Lower lobe of right lung (tissue), 2 donors: Measurements from ENCODE around the gene SCMH1. TPM values are rescaled to one million over a fixed set of nuclear protein-coding genes. Genes with fewer than 3 reads are reported as not detected.

Source experiments
- ATAC-seq, 2 donors: fragments of 200-7000 bp; cut with Tn5 transposase; one replicate each; pipeline ENCODE4 v1.9.1; 2020 to 2022; ENCODE audit warnings: mild to moderate bottlenecking in 2 of 2, moderate library complexity in 2 of 2
- DNase-seq: peaks from one replicate; pipeline ENCODE4 v3.0.0-alpha.2; 2020
- H3K27ac ChIP-seq: fragments of 200-600 bp; one replicate; pipeline ENCODE4 v1.8.0; 2022
- H3K27me3 ChIP-seq: fragments of 200-600 bp; one replicate; pipeline ENCODE4 v1.8.0; 2022; ENCODE audit warnings: low read depth
- H3K36me3 ChIP-seq: fragments of 200-600 bp; one replicate; pipeline ENCODE4 v1.8.0; 2022; ENCODE audit warnings: mild to moderate bottlenecking
- H3K4me1 ChIP-seq: fragments of 200-600 bp; one replicate; pipeline ENCODE4 v1.8.0; 2022
- H3K4me3 ChIP-seq: fragments of 200-600 bp; one replicate; pipeline ENCODE4 v1.8.0; 2022; ENCODE audit warnings: mild to moderate bottlenecking
- H3K9me3 ChIP-seq: fragments of 200-600 bp; one replicate; pipeline ENCODE4 v1.8.0; 2022
- CTCF ChIP-seq: fragments of 200-600 bp; IDR thresholded peaks from one replicate; pipeline ENCODE4 v1.8.0; 2022; ENCODE audit warnings: antibody characterized with exemption, mild to moderate bottlenecking
- intact Hi-C: fragments of 100-400 bp; cut with DNase I; formaldehyde crosslinking; loops from one replicate; pipeline ENCODE4 v1.11.0; 2022
- total RNA-seq: library from RNA; stranded (reverse); fragmentation: NEBNext Ultra II Directional; extraction: Animal tissue kit (Norgen Biotek cat#: 25700); gene quantifications from one replicate; pipeline ENCODE4 v1.2.1, GENCODE V29; 2021
- donor health status: DM: no; HTN: yes; CAD: no; lungs with severe emphysema.

Gene SCMH1
- total RNA-seq, 1 donor from 2014 or later: 30.0 TPM

GRCh38 chr1:41020654-41021053 is 221.5 kb downstream of the SCMH1 start:
- Histone ChIP-seq H3K27ac (peak overlapping the region; percentile 44), H3K27me3 (no peaks in the 10 kb centered on the region), H3K4me1 (peaks cover 13% of the 10 kb centered on the region), H3K9me3 (no peaks in the 10 kb centered on the region), H3K36me3 (peaks cover 6% of the 10 kb centered on the region), H3K4me3 (peak overlapping the region; percentile 23)
- peak; percentile 82 to 88 for ATAC-seq
- peak; percentile 70 for DNase-seq
- intact Hi-C loops: no loop called here
- no peak for TF ChIP-seq CTCF

DNA sequence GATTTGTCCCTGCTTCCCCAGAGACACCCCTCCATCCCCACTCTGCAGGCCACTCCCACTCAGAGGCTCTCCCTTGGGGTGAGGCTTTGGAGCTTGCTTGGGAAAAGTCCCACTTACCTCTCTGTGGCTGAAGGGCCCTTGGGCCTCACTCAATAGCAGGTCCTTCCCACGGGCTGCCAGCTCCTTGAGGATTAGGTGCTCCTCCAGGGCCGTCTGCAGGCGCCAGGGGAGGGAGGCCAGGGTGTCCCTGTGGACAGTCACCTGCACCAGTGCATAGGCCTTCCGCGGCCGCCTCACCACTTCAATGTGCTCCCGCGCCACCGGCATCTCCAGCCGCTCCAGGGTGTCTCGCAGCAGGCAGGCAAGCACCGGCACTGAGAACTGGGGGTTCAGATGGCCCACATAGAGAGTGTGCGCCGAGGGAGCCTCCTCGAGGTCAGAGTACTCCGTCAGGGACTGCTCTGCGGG is 222.0 kb downstream of the SCMH1 start:
- Histone ChIP-seq H3K36me3 (peaks cover 6% of the 10 kb centered on the region), H3K4me3 (peak overlapping the region; percentile 23), H3K27ac (peak overlapping the region; percentile 44), H3K9me3 (no peaks in the 10 kb centered on the region), H3K4me1 (peaks cover 13% of the 10 kb centered on the region), H3K27me3 (no peaks in the 10 kb centered on the region)
- peak; percentile 87 for DNase-seq
- no peak for TF ChIP-seq CTCF
- intact Hi-C loops: no loop called here
- peak; percentile 87 to 93 for ATAC-seq

DNA sequence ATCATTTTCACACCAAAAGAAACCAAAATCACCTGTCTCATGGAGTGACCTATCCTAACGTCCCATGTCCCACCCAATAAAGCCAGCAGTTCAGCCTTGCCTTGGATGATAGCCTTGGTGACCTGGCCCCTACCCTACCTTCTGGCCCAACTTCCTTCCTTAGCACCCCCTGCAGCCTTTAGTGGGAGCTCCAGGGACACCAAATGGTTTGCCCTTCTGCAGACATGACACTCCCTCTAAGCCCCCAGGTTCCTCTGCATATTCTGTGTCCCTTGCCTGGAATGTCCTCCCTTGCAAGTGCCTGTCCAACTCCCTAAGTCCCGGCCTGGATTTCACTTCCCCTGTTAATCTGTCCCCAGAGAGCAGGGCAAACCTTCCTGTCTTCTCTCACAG is 222.8 kb downstream of the SCMH1 start:
- Histone ChIP-seq H3K27me3 (no peaks in the 10 kb centered on the region), H3K9me3 (no peaks in the 10 kb centered on the region), H3K4me1 (peaks cover 15% of the 10 kb centered on the region), H3K27ac (no peak overlapping the region), H3K36me3 (peaks cover 6% of the 10 kb centered on the region), H3K4me3 (peak overlapping the region; percentile 23)
- no peak for TF ChIP-seq CTCF
- intact Hi-C loops: no loop called here
- ATAC-seq: no peak
- DNase-seq: no peak

- no peak overlapping the region for H3K27ac ChIP-seq
- peaks cover 6% of the 10 kb centered on the region for H3K36me3 ChIP-seq
- peaks cover 27% of the 10 kb centered on the region for H3K4me1 ChIP-seq
- TF ChIP-seq CTCF: no peak
- H3K9me3 ChIP-seq: no peaks in the 10 kb centered on the region
- intact Hi-C loops: no loop called here
- no peak for DNase-seq
- ATAC-seq: no peak
- H3K27me3 ChIP-seq: no peaks in the 10 kb centered on the region
- no peak overlapping the region for H3K4me3 ChIP-seq
Measured at GRCh38 chr1:41018018-41018410, 224.1 kb downstream of the SCMH1 start.

- ATAC-seq: no peak
- intact Hi-C loops: no loop called here
Measured at GRCh38 chr1:41017141-41018017, 224.7 kb downstream of the SCMH1 start.

More at GRCh38 chr1:41017141-41018017, 224.7 kb downstream of the SCMH1 start:
- no peak for DNase-seq
- Histone ChIP-seq H3K4me3 (no peak overlapping the region), H3K36me3 (peaks cover 9% of the 10 kb centered on the region), H3K27ac (no peak overlapping the region), H3K27me3 (no peaks in the 10 kb centered on the region), H3K9me3 (no peaks in the 10 kb centered on the region), H3K4me1 (peaks cover 27% of the 10 kb centered on the region)
- TF ChIP-seq CTCF: no peak
